ENCODE results near the gene RPN1.

- TF ChIP-seq, protein P1, sequence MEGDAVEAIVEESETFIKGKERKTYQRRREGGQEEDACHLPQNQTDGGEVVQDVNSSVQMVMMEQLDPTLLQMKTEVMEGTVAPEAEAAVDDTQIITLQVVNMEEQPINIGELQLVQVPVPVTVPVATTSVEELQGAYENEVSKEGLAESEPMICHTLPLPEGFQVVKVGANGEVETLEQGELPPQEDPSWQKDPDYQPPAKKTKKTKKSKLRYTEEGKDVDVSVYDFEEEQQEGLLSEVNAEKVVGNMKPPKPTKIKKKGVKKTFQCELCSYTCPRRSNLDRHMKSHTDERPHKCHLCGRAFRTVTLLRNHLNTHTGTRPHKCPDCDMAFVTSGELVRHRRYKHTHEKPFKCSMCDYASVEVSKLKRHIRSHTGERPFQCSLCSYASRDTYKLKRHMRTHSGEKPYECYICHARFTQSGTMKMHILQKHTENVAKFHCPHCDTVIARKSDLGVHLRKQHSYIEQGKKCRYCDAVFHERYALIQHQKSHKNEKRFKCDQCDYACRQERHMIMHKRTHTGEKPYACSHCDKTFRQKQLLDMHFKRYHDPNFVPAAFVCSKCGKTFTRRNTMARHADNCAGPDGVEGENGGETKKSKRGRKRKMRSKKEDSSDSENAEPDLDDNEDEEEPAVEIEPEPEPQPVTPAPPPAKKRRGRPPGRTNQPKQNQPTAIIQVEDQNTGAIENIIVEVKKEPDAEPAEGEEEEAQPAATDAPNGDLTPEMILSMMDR (IDR thresholded peaks at IDR 0.05; ENCODE audit: control extremely low read depth in 1 of 3, insufficient read depth in 1 of 3, low read depth in 1 of 3, low read length in 3 of 3), result no peak
- TF ChIP-seq TCF12 (IDR thresholded peaks at IDR 0.05; ENCODE audit: low read depth, low read length), result no peak
- TF ChIP-seq, protein P2, sequence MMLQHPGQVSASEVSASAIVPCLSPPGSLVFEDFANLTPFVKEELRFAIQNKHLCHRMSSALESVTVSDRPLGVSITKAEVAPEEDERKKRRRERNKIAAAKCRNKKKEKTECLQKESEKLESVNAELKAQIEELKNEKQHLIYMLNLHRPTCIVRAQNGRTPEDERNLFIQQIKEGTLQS (IDR thresholded peaks at IDR 0.05; ENCODE audit: insufficient read depth, low read depth, low read length), result no peak
These were observed 34.5 kb upstream of the RPN1 start for GRCh38 chr3:128684986-128685726.
